ENCODE results near the gene STK10.

DNA sequence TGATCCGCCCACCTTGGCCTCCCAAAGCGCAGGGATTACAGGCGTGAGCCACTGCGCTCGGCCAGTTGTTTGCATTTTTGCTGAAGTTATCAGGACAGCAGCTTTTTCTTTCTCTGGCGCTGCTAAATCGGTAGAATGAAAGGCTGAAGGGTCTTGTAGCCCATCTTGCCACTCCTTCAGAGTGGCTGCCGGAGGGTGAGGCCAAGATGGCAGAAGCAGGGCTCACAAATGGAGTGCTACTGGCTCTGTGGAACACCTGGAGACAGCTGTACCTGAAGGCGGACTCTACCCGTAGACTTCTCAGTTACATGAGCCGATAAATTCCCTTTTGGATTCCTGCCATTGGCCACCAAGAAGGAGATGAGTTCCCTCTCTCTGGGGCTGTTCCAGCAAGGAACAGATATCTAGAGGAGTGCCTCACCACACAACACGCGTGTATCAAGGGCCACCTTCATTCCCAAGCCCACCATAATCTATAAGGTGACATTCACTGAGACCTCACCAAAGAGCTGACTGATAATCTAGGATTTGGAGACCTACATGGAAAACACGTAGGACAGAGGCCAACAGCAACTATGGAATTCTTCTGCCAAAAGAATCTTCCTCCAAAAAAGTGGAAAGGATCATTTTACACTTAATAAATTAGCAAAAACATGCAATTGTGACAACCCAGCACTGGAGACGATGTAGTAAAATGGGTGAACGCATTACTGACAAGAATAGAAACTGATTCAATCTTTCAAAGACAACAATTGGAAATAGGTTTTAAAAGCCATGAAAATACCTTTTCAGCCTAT is 21.8 kb downstream of the STK10 start:
- TF ChIP-seq GATA2 (IDR thresholded peaks at IDR 0.05; ENCODE audit: low read depth, low read length) (no peak), GATA3 (IDR thresholded peaks at IDR 0.05; ENCODE audit: low read depth, low read length) (no peak)

Measured in SH-SY5Y (cell line).